ENCODE measurements around the gene AK2.

Gene AK2

DNA sequence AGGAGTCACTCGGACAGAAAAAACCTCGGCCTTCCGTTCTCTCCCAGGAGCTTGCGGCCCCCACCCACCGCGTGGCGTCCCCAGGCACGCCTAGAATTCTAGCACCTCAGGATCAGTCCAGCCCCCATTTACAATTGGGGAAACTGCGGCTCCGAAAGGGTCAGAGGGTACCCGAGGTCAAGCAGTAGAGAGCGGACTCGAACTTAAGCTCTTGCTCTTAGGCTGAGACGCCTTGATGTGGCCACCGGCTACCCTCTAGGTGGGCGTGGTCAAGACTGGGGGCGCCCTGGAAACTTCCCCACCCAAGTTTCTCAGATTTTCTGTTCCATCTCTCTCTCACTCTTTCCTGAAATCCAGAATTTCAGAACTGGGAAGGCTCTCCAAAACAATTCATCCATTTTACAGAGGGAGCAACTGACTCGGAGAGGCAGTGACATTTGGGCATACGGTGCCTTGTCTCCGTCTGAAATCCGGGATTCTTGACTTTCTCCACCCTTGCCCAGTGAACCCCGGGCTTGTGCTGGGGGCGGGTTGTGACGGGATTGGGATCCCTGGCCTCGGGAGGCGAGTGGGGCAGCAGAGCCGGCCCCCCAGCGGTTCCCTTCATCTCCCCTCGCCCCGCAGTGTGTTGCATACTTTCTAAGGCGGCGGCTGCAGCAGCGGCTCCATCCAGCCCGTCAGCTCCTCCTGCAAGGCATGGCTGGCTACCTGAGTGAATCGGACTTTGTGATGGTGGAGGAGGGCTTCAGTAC lies 45.0 kb upstream of the AK2 start:
- no peaks in the 10 kb centered on the region for H3K4me1 ChIP-seq (ENCODE audit: insufficient read depth, poor library complexity, severe bottlenecking)
- no peak for ATAC-seq (ENCODE audit: low read depth)
- H3K27ac ChIP-seq (ENCODE audit: poor library complexity, severe bottlenecking): no peak overlapping the region
- TF ChIP-seq, protein P1, sequence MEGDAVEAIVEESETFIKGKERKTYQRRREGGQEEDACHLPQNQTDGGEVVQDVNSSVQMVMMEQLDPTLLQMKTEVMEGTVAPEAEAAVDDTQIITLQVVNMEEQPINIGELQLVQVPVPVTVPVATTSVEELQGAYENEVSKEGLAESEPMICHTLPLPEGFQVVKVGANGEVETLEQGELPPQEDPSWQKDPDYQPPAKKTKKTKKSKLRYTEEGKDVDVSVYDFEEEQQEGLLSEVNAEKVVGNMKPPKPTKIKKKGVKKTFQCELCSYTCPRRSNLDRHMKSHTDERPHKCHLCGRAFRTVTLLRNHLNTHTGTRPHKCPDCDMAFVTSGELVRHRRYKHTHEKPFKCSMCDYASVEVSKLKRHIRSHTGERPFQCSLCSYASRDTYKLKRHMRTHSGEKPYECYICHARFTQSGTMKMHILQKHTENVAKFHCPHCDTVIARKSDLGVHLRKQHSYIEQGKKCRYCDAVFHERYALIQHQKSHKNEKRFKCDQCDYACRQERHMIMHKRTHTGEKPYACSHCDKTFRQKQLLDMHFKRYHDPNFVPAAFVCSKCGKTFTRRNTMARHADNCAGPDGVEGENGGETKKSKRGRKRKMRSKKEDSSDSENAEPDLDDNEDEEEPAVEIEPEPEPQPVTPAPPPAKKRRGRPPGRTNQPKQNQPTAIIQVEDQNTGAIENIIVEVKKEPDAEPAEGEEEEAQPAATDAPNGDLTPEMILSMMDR (IDR thresholded peaks at IDR 0.05; ENCODE audit: poor library complexity, severe bottlenecking): no peak
- H3K27me3 ChIP-seq (ENCODE audit: insufficient read depth, poor library complexity, severe bottlenecking): no peaks in the 10 kb centered on the region
- no peaks in the 10 kb centered on the region for H3K9me3 ChIP-seq (ENCODE audit: severe bottlenecking)
- DNase-seq (ENCODE audit: low spot score): no peak
- peak overlapping the region; percentile 49 for H3K4me3 ChIP-seq (ENCODE audit: severe bottlenecking)
- H3K36me3 ChIP-seq (ENCODE audit: low read depth): no peaks in the 10 kb centered on the region

DNA sequence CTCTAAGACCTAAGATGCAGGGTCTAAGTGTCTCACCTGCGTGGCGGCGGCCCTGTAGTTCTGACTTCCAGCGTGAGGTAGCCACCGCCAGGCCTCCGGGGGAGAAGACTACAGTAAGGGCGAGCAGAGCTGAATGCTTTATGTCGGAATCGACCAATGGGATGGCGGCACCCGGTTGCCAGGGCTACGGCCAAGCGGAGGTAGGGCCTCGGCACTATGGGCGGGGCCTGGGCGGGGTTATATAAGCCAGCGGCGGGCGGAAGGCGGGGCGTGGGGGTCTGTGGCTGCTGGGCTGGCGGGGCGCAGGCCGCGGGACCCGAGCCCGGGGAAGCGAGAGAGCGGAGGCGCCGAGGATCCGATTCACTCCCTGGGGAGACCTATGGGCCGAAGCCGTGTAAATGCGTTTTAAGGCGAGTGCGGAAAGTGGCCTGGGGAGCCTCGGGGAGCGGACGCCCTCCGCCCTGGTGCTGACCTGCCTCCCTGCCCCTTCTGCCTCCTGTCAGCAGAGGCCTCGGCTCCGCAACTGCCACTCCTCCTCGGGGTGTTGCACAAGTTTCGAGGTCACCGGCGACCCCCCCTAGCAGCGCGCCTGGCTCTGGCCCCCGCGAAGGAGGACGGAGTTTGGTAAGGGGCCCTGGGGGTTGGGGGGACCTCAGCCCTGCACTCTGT lies 44.3 kb upstream of the AK2 start, which contains the start of gene AZIN2:
AZIN2 (plus strand) TSS at position 269 of the 669 bp plus-strand sequence. CDS start 1,097 bp downstream, outside the sequence.
- Histone ChIP-seq H3K4me3 (ENCODE audit: severe bottlenecking) (peak within 1 kb of the TSS; percentile 49), H3K27me3 (ENCODE audit: insufficient read depth, poor library complexity, severe bottlenecking) (no peaks in the 10 kb centered on the region), H3K27ac (ENCODE audit: poor library complexity, severe bottlenecking) (no peak within 1 kb of the TSS), H3K36me3 (ENCODE audit: low read depth) (no peaks in the 10 kb centered on the region), H3K4me1 (ENCODE audit: insufficient read depth, poor library complexity, severe bottlenecking) (no peaks in the 10 kb centered on the region), H3K9me3 (ENCODE audit: severe bottlenecking) (no peaks in the 10 kb centered on the region)
- DNase-seq (ENCODE audit: low spot score): peak; percentile 94
- TF ChIP-seq, protein P1 (IDR thresholded peaks at IDR 0.05; ENCODE audit: poor library complexity, severe bottlenecking): no peak
- peak; percentile 97 for ATAC-seq (ENCODE audit: low read depth)

DNA sequence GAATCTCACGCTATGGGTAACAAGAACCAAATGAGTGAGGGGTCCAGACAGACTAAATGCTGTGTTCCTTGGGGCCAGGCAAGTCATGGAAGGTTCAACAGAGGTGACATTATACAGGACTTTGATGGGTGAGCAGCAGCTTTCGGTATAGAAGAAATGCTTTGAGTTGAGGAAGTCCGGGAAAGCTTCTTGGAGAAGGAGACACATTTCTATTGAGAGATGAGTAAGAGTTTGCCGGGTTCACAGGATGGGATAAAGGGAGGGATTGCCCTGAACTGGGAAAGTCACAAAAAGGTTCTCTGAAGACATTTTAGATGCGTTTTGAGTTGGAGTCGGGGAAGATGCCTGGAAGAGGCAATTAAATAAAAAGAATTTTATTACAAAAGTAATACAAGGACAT lies 43.7 kb upstream of the AK2 start:
- H3K27ac ChIP-seq (ENCODE audit: poor library complexity, severe bottlenecking): no peak overlapping the region

DNA sequence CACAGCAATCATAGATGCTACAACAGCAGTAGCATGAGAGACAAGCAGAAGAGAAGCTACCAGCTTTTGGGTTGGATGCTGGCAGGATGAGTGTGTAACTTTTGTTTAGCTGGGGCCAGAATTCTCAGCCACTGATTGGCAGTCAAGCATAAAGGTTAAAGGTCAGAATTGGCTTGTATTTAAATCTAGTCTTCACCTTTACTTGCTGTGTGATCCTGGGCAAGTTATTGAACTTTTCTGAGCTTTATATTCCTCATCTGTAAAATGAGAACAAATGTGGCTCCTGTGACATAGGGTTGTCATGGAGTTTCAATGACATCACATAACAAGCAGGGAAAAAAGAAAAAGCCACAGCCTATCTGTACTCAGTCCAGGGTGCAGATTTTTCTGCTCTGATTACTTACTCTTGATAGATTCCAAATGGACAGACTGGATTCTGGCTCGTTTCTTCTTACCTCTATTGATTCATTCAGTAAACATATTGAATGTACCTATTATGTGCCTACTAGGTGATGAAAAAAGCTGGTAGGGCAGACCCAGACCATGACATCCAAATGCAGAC lies 41.4 kb upstream of the AK2 start:
- H3K27me3 ChIP-seq (ENCODE audit: insufficient read depth, poor library complexity, severe bottlenecking): no peaks in the 10 kb centered on the region
- no peak overlapping the region for H3K4me3 ChIP-seq (ENCODE audit: severe bottlenecking)
- H3K9me3 ChIP-seq (ENCODE audit: severe bottlenecking): no peaks in the 10 kb centered on the region
- TF ChIP-seq, protein P1 (IDR thresholded peaks at IDR 0.05; ENCODE audit: poor library complexity, severe bottlenecking): no peak
- H3K4me1 ChIP-seq (ENCODE audit: insufficient read depth, poor library complexity, severe bottlenecking): no peaks in the 10 kb centered on the region
- no peak overlapping the region for H3K27ac ChIP-seq (ENCODE audit: poor library complexity, severe bottlenecking)
- no peaks in the 10 kb centered on the region for H3K36me3 ChIP-seq (ENCODE audit: low read depth)
- DNase-seq (ENCODE audit: low spot score) (no peak), ATAC-seq (ENCODE audit: low read depth) (no peak)

More for the DNA sequence above, 43.7 kb upstream of the AK2 start:
- no peak for DNase-seq (ENCODE audit: low spot score)
- no peaks in the 10 kb centered on the region for H3K9me3 ChIP-seq (ENCODE audit: severe bottlenecking)
- TF ChIP-seq, protein P1 (IDR thresholded peaks at IDR 0.05; ENCODE audit: poor library complexity, severe bottlenecking): no peak
- no peaks in the 10 kb centered on the region for H3K36me3 ChIP-seq (ENCODE audit: low read depth)
- no peaks in the 10 kb centered on the region for H3K4me1 ChIP-seq (ENCODE audit: insufficient read depth, poor library complexity, severe bottlenecking)
- no peak for ATAC-seq (ENCODE audit: low read depth)
- peak overlapping the region; percentile 49 for H3K4me3 ChIP-seq (ENCODE audit: severe bottlenecking)
- H3K27me3 ChIP-seq (ENCODE audit: insufficient read depth, poor library complexity, severe bottlenecking): no peaks in the 10 kb centered on the region
